Measurements from ENCODE around the gene LIG1.
"Not testable (repeated sequence)": the region's sequence is repeated elsewhere in the genome, so short reads cannot be mapped to it uniquely, and the experiment has no call there.

DNA sequence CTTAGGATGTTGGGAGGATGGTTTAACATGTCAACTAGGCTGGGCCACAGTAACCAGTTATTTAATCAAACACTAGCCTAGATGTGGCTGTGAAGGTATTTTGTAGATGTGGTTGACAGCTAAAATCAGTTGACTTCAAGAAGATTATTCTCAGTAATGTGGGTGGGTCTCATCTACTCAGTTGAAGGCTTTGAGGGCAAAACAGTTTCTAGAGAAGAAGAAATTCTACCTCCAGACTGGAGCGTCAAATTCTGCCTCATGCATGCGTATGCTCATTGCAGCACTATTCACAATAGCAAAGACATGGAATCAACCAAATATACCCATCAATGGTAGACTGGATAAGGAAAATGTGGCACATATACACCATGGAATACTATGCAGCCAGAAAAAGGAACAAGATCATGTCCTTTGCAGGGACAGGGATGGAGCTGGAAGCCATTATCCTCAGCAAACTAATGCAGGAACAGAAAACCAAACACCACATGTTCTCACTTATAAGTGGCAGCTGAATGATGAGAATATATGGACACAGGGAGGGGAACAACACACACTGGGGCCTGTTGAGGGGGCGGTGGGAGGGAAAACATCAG, 99.9 kb downstream of the LIG1 start:
- TF ChIP-seq, protein P1, sequence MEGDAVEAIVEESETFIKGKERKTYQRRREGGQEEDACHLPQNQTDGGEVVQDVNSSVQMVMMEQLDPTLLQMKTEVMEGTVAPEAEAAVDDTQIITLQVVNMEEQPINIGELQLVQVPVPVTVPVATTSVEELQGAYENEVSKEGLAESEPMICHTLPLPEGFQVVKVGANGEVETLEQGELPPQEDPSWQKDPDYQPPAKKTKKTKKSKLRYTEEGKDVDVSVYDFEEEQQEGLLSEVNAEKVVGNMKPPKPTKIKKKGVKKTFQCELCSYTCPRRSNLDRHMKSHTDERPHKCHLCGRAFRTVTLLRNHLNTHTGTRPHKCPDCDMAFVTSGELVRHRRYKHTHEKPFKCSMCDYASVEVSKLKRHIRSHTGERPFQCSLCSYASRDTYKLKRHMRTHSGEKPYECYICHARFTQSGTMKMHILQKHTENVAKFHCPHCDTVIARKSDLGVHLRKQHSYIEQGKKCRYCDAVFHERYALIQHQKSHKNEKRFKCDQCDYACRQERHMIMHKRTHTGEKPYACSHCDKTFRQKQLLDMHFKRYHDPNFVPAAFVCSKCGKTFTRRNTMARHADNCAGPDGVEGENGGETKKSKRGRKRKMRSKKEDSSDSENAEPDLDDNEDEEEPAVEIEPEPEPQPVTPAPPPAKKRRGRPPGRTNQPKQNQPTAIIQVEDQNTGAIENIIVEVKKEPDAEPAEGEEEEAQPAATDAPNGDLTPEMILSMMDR (IDR thresholded peaks at IDR 0.05) = not testable (repeated sequence)
- TF ChIP-seq POLR2A (IDR thresholded peaks at IDR 0.05) = not testable (repeated sequence)
